Body of pancreas (tissue), 4 donors: ENCODE data around the gene CCL4L2.
"Not testable (repeated sequence)": the region's sequence is repeated elsewhere in the genome, so short reads cannot be mapped to it uniquely, and the experiment has no call there.

Source experiments
- CTCF ChIP-seq, 7 experiments: fragments of 450-650 bp in 4 of 7; fragments of 200-600 bp in 3 of 7; sonication (generic) in 3 of 7; IDR thresholded peaks; one replicate each; pipeline ENCODE4 v1.5.1; 2016 to 2019; ENCODE audit warnings: antibody characterized with exemption in 7 of 7
- POLR2A ChIP-seq, 3 donors: fragments of 450-650 bp; IDR thresholded peaks; one replicate each; pipeline ENCODE4 v1.6.1; 2016; ENCODE audit warnings: antibody characterized with exemption in 3 of 3, mild to moderate bottlenecking in 2 of 3

- not testable (repeated sequence) for TF ChIP-seq CTCF, POLR2A (IDR thresholded peaks at IDR 0.05)
These were observed 10.8 kb downstream of the CCL4L2 start for GRCh38 chr17:36221581-36222100.
